Ishikawa (cell line): ENCODE measurements around the gene PKLR.

Source experiments
- CREB1 ChIP-seq: IDR thresholded peaks from 2 replicates; pipeline ENCODE4 v1.6.1; 2012; ENCODE audit warnings: low read depth
- FOXM1 ChIP-seq: IDR thresholded peaks from 2 replicates; pipeline ENCODE4 v1.6.1; 2012; ENCODE audit warnings: low read depth, borderline replicate concordance
- MAX ChIP-seq: IDR thresholded peaks from 2 replicates; pipeline ENCODE4 v1.6.1; 2012
- NFIC ChIP-seq: IDR thresholded peaks from 2 replicates; pipeline ENCODE4 v1.6.1; 2012
- RAD21 ChIP-seq: IDR thresholded peaks from 2 replicates; pipeline ENCODE4 v1.6.1; 2012; ENCODE audit warnings: low read depth
- REST ChIP-seq: IDR thresholded peaks from 2 replicates; pipeline ENCODE4 v1.6.1; 2012; ENCODE audit warnings: low read depth, mild to moderate bottlenecking
- TEAD4 ChIP-seq: IDR thresholded peaks from 2 replicates; pipeline ENCODE4 v1.6.1; 2012
- USF1 ChIP-seq: IDR thresholded peaks from 2 replicates; pipeline ENCODE4 v1.6.1; 2012
- YY1 ChIP-seq: IDR thresholded peaks from 2 replicates; pipeline ENCODE4 v1.6.1; 2012; ENCODE audit warnings: low read depth

GRCh38 chr1:155251566-155251965 is 49.7 kb downstream of the PKLR start:
- TF ChIP-seq CREB1: no peak
- no peak for TF ChIP-seq TEAD4
- TF ChIP-seq NFIC: no peak
- TF ChIP-seq RAD21: no peak
- TF ChIP-seq USF1: no peak
- no peak for TF ChIP-seq YY1
- TF ChIP-seq FOXM1: no peak
- TF ChIP-seq MAX: no peak
- TF ChIP-seq REST: no peak
